ENCODE data around the gene PDGFD. TPM values are rescaled to one million over a fixed set of nuclear protein-coding genes. Genes with fewer than 3 reads are reported as not detected.

PDGFD gene
- total RNA-seq, 1 donor from 2014 or later, result 10.9 TPM

GRCh38 chr11:104105155-104105554 lies 58.8 kb downstream of the PDGFD start:
- H3K36me3 ChIP-seq, result no peaks in the 10 kb centered on the region
- DNase-seq, result no peak
- no peak overlapping the region for H3K27ac ChIP-seq (replicated peaks)
- peaks cover 14% of the 10 kb centered on the region for H3K9me3 ChIP-seq (replicated peaks)
- peaks cover 19% of the 10 kb centered on the region for H3K4me1 ChIP-seq
- intact Hi-C loops (cut with micrococcal nuclease), result no loop called here
- H3K4me3 ChIP-seq, result no peak overlapping the region
- TF ChIP-seq, protein P1, sequence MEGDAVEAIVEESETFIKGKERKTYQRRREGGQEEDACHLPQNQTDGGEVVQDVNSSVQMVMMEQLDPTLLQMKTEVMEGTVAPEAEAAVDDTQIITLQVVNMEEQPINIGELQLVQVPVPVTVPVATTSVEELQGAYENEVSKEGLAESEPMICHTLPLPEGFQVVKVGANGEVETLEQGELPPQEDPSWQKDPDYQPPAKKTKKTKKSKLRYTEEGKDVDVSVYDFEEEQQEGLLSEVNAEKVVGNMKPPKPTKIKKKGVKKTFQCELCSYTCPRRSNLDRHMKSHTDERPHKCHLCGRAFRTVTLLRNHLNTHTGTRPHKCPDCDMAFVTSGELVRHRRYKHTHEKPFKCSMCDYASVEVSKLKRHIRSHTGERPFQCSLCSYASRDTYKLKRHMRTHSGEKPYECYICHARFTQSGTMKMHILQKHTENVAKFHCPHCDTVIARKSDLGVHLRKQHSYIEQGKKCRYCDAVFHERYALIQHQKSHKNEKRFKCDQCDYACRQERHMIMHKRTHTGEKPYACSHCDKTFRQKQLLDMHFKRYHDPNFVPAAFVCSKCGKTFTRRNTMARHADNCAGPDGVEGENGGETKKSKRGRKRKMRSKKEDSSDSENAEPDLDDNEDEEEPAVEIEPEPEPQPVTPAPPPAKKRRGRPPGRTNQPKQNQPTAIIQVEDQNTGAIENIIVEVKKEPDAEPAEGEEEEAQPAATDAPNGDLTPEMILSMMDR (IDR thresholded peaks at IDR 0.05; ENCODE audit: borderline replicate concordance), result no peak
- no peaks in the 10 kb centered on the region for H3K27me3 ChIP-seq (ENCODE audit: low read depth)

GRCh38 chr11:104104664-104105063 lies 59.3 kb downstream of the PDGFD start:
- TF ChIP-seq, protein P1 (IDR thresholded peaks at IDR 0.05; ENCODE audit: borderline replicate concordance), result no peak
- H3K27ac ChIP-seq (replicated peaks), result no peak overlapping the region
- intact Hi-C loops (cut with micrococcal nuclease), result no loop called here
- H3K36me3 ChIP-seq, result no peaks in the 10 kb centered on the region
- DNase-seq, result no peak
- H3K9me3 ChIP-seq (replicated peaks), result peaks cover 14% of the 10 kb centered on the region
- no peaks in the 10 kb centered on the region for H3K27me3 ChIP-seq (ENCODE audit: low read depth)
- peaks cover 16% of the 10 kb centered on the region for H3K4me1 ChIP-seq
- no peak overlapping the region for H3K4me3 ChIP-seq

GRCh38 chr11:104104201-104104600 lies 59.7 kb downstream of the PDGFD start:
- Histone ChIP-seq H3K4me3 (no peak overlapping the region), H3K9me3 (replicated peaks) (peaks cover 14% of the 10 kb centered on the region), H3K27me3 (ENCODE audit: low read depth) (no peaks in the 10 kb centered on the region), H3K36me3 (no peaks in the 10 kb centered on the region), H3K27ac (replicated peaks) (no peak overlapping the region), H3K4me1 (peaks cover 16% of the 10 kb centered on the region)
- TF ChIP-seq, protein P1 (IDR thresholded peaks at IDR 0.05; ENCODE audit: borderline replicate concordance), result no peak
- DNase-seq, result no peak
- intact Hi-C loops (cut with micrococcal nuclease), result no loop called here

GRCh38 chr11:104098555-104098954 lies 65.4 kb downstream of the PDGFD start:
- TF ChIP-seq, protein P1 (IDR thresholded peaks at IDR 0.05; ENCODE audit: borderline replicate concordance), result no peak

DNA sequence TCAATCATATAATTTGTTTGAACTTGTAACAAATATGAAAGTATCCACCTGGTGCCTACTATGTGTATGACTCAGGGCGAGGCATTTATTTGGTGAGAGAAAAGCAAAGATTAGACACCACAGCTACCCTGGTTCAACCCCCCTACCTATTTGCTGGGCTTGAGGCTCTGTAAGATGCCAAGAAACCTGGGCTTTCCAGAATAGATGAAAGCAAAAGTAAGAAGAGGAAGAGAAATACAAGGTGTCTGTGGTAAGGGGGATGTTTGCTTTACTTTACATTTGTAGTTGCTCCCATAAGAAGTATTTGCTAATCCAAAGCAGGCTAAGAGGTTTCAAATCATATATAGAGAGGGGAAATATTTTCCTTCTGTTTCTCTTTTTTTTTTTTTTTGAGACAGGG lies 65.8 kb downstream of the PDGFD start:
- no peak for DNase-seq
- no peaks in the 10 kb centered on the region for H3K27me3 ChIP-seq (ENCODE audit: low read depth)
- H3K9me3 ChIP-seq (replicated peaks), result peaks cover 14% of the 10 kb centered on the region
- H3K4me3 ChIP-seq, result no peak overlapping the region
- H3K4me1 ChIP-seq, result peaks cover 20% of the 10 kb centered on the region
- TF ChIP-seq, protein P1 (IDR thresholded peaks at IDR 0.05; ENCODE audit: borderline replicate concordance), result no peak
- intact Hi-C loops (cut with micrococcal nuclease), result no loop called here
- no peak overlapping the region for H3K27ac ChIP-seq (replicated peaks)
- H3K36me3 ChIP-seq, result no peaks in the 10 kb centered on the region

More at GRCh38 chr11:104098555-104098954, 65.4 kb downstream of the PDGFD start:
- Histone ChIP-seq H3K4me3 (no peak overlapping the region), H3K27me3 (ENCODE audit: low read depth) (no peaks in the 10 kb centered on the region), H3K4me1 (peaks cover 20% of the 10 kb centered on the region), H3K9me3 (replicated peaks) (peaks cover 14% of the 10 kb centered on the region), H3K36me3 (no peaks in the 10 kb centered on the region), H3K27ac (replicated peaks) (no peak overlapping the region)
- intact Hi-C loops (cut with micrococcal nuclease), result no loop called here
- DNase-seq, result no peak
